ENCODE results near the gene MS4A14.
"Not testable (repeated sequence)": the region's sequence is repeated elsewhere in the genome, so short reads cannot be mapped to it uniquely, and the experiment has no call there.

MS4A14 gene

DNA sequence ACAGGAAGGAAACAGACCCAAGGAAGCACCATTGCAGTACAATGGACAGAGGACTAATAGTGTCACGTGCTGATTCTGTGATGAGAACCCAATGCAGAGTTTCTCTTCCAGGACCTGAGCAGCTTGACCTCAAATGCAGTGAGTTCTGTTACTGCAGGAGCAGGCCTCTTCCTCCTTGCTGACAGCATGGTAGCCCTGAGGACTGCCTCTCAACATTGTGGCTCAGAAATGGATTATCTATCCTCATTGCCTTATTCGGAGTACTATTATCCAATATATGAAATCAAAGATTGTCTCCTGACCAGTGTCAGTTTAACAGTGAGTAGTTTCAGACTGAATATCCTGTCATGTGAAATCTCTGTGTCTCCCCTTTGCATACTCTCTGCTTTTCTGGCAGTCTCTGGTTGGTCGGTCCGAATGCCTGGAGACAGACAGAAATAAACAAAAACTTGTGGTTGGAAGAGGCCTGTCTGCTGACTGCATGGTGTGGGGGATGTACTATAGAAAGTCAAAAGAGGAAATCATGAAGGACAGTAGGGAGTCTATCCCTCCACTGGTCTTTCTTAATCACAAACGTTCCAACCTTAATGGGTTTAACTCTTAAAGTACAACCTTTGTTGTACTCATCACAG is 6.9 kb upstream of the MS4A14 start:
- in situ Hi-C loops (cut with MboI; ENCODE audit: low sequenced_read_pairs): no loop called here

DNA sequence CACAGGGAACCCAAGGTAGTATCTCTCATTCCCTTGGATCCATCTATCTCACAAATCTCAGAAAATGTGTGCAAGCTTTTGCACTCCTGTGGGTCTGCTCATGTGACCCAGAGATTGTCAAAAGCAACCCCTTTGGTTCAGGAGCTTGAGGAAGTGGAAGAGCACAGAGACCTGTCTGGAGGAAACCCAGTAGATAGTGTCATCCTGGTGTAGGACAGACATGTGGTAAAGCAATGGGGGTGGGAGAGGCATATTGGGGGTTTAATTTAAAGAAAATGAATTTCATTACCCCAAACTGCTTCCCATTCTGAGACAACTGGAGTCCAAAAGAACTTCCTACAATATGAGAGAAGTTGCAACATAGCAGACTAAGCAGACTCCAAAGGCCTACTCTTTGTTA is 5.8 kb upstream of the MS4A14 start:
- in situ Hi-C loops (cut with MboI; ENCODE audit: low sequenced_read_pairs): no loop called here

DNA sequence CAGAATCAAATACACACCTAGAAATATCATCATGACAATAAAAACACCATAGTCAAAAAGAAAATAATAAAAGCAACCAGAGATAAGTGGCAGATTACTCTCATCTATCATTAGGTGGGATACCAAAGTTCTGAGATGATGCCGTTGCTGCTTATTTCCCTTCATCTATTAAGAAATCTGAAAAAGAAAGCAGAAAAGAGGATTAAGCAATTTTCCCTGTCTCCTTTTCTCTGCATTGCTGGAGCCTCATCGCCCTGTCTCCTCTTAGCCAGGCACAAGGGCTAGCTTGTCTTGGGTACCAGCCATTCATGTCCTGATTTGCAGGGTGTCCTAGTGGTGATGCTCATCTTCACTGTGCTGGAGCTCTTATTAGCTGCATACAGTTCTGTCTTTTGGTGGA is 3.9 kb upstream of the MS4A14 start:
- in situ Hi-C loops (cut with MboI; ENCODE audit: low sequenced_read_pairs): no loop called here

DNA sequence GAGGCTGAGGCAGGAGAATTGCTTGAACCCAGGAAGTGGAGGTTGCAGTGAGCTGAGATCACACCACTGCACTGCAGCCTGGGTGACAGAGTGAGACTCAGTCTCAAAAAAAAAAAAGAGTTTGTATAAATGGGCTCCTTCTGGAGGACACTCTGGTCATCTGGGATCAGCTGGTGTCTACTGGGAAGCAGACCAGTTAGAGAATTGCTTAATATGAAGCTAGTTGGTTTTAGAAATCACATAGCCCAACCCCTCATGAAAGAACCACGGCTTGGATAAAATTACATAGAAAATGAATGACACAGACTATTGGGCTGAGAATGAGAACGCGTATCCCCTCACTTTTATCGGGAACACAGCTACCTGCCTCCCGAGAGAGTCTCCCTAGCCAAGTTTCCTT is 3.2 kb upstream of the MS4A14 start:
- in situ Hi-C loops (cut with MboI; ENCODE audit: low sequenced_read_pairs): no loop called here

DNA sequence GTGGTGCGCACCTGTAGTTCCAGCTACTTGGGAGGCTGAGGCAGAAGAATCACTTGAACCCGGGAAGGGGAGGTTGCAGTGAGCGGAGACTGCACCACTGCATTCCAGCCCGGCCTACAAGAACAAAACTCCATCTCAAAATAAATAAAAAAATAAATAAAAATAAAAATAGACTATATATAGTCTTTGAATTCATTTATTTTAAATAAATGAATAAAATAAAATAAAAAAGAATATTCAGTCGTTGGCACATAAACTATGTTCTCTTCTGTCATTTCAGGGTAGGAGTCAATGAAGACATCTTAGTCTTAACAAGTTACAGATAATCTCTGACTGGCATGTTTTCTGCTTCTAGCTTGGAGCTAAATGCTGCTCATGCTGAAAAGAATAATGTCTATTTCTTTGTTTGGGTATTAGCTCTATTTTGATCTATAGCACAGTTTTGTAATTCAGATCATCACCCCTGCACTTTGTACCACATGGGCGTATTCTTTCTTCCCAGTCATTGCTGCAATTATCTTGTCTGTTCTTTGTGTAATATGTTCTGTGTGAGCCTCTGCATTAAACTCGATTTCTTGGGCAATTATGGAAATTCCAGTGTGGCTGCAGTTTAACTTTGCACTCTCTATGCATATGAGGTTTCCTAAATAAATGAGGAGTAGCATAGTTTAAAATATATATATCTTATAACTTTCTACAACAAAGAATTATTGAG is 1.4 kb upstream of the MS4A14 start:
- in situ Hi-C loops (cut with MboI; ENCODE audit: low sequenced_read_pairs): no loop called here

DNA sequence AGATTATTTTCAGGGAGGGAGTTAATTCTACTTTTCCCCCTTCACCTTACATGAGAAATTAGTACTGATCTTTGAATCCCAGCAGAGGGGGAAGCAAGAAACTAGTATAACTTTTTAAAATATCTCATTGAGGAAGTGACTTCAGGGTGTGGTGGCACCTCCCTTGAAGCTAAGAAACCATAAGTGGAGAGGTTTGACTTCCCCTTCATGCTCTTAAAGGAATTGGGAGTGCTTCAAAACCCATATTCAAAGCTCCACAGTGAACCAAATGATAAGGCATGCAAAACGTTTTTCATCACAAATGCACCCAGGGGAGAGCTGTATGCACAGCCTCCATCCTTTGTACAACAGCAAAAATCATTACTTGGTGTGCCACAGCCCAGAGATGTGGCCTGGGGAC is 540 bp downstream of the MS4A14 start:
- in situ Hi-C loops (cut with MboI; ENCODE audit: low sequenced_read_pairs): no loop called here

DNA sequence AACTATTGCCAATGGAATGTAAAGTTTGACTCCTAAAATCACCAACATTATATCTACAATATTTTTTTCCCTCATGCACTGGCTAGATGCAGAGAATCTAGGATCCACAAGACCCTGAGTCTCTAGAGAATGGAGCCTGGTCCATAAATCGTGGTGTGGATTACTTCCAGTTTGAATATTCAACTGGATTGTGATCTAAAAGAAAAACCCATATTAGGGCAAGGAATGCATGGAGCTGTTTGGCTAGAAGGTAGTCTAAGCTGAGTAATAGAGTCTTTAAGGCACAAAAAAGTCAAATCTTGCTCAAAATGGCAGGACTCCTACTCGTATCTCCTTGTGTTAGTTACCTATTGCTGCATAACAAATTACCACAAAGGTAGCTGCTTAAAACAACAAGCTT is 23.8 kb downstream of the MS4A14 start:
- in situ Hi-C loops (cut with MboI; ENCODE audit: low sequenced_read_pairs): no loop called here

DNA sequence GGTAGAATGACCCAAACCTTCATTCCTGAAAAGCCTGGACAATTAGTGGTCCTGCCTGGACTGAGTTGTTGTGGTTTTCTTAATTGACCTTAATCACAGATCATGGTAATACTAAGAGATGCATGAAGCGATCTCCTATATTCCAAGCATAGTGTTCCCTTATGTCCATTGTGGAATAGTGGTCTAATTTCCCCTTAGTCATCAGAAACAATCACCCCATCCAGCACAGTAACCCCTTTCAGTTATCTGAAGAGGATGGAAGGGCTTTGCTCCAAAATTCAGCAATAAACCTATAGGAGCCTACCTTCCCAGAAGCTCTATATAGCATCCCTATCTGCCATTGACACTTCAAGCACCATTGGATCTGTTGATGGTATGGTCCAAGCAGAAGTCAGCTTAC is 26.4 kb downstream of the MS4A14 start:
- in situ Hi-C loops (cut with MboI; ENCODE audit: low sequenced_read_pairs): no loop called here

DNA sequence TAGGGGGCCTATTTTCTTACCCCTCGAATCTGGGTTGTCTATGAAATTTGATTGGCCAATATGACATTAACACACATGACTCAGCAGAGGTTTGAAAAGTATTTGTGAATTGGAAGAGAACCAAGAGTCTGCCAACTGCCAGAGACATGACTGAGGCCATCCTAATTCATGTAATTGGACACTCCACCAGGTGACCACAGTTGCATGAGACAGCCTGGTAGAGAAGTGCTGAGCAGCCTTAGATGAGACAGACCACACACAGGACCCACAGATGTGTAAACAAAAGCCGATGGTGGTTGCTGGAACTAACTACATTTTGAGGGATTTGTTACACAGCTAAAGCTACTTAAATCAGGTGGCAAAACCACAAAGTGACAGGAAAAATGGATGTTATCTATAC is 32.3 kb downstream of the MS4A14 start:
- in situ Hi-C loops (cut with MboI; ENCODE audit: low sequenced_read_pairs): no loop called here

DNA sequence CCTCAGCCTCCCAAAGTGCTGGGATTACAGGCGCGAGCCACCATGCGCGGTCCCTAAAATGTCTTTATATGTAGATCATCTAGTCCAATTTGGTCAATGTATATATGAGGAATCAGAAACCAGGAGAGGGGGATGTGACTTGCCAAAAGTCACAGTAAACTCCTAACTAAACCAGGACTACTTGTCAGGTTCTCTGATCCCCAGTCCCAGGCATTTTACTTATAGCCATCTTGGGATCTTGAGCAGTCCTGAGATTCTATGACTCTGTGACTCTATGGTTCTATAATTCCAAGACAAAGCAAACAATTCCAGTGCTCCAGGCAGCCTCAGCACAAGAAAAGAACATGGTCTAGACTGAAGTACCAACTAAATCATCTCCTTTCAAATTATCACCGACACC is 33.0 kb downstream of the MS4A14 start, which contains the start of gene MS4A5:
Gene MS4A5, plus strand, starts transcription at position 301 of the 400 bp plus-strand sequence. CDS start 103 bp downstream, outside the sequence.
- in situ Hi-C loops (cut with MboI; ENCODE audit: low sequenced_read_pairs): no loop called here

DNA sequence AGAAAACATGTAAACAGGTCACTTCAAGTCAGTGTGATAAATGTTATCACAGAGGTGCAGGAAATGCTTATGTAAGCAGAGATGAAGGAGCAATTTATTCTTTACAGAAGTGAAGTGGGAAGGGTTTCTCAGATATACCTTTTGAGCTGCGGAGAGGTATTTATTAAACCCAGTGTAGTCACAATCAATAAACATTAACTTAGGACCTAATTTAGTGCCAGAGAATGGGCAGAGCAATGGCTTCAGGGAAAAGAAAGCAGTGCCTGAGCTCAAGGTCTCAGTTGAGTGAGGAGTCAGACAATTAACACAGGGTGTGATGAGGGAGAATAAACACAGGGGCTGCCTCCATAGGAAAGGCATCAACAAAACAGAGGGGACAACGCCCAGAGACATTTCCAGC is 35.0 kb downstream of the MS4A14 start:
- in situ Hi-C loops (cut with MboI; ENCODE audit: low sequenced_read_pairs): no loop called here

DNA sequence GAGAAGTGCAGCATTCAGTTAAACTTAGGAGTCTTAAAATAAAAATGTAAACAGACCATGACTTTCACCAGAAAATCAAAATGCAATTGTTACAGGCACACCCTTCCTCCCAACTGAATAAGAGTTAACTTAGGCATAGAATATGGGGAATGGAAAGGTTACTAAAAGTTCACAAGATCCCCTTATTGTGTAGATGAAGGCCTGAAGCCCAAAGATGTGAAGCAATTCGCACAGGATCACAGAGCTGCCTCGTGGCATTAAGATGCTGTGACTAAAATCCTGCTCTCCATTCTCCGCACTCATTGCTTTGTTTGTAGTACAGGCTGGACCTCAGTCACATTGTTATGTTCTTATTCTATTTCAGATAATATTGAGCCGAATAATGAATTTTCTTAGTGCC is 37.1 kb downstream of the MS4A14 start:
- in situ Hi-C loops (cut with MboI; ENCODE audit: low sequenced_read_pairs): no loop called here

DNA sequence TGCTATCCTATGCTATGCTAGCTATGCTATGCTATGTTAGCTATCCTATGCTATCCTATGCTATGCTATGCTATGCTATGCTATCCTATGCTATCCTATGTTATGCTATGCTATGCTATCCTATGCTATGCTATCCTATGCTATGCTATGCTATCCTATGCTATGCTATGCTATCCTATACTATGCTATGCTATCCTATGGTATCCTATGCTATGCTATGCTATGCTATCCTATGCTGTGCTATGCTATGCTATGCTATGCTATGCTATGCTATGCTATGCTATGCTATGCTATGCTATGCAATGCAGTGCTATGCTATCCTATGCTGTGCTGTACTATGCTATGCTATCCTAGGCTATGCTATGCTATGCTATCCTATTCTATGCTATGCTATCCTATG is 50.8 kb downstream of the MS4A14 start:
- in situ Hi-C loops (cut with MboI; ENCODE audit: low sequenced_read_pairs): no loop called here

DNA sequence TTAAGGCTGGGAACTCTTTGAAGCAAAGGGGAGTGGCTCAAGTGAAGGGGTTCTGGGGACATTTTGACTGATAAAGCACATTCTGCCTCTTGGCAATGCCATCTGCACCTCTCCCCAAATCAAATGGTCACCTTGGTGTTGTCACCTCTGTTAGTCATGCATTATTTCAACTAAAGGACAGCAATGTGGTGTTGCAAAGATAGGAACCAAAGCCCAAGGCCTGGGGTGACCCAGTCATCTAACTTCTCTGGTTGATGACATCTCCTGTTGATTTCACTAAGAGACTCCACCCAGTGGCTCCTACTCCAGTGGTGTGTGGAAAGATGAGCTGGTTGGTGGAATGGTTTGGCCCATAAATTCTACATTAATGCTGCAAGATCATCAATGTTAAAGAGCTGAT is 51.6 kb downstream of the MS4A14 start:
- in situ Hi-C loops (cut with MboI; ENCODE audit: low sequenced_read_pairs): no loop called here

DNA sequence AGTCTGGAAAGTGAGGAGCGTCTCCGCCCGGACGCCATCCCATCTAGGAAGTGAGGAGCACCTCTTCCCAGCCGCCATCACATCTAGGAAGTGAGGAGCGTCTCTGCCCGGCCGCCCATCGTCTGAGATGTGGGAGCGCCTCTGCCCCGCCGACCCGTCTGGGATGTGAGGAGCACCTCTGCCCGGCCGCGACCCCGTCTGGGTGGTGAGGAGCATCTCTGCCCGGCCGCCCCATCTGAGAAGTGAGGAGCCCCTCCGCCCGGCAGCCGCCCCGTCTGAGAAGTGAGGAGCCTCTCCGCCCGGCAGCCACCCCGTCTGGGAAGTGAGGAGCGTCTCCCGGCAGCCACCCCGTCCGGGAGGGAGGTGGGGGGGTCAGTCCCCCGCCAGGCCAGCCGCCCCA is 54.9 kb downstream of the MS4A14 start:
- in situ Hi-C loops (cut with MboI; ENCODE audit: low sequenced_read_pairs): not testable (repeated sequence)

DNA sequence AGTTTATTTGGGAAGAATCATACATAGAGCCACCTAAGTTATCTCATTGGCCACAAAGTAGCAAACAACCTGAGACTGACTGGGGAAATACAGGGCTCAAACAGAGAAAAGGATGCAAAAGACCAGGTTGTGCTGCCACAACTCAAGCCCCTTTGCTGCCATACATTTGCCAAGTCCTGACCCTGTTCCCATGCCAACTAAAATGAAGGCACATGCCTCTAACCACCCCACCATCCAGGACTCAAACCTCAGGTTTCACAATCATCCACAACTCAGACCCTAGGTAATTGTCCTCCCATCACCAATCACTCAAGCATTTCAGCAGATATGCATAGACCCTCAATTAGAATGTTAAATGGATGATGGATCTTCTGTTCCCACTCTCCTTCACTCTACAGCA is 58.0 kb downstream of the MS4A14 start:
- in situ Hi-C loops (cut with MboI; ENCODE audit: low sequenced_read_pairs): no loop called here

DNA sequence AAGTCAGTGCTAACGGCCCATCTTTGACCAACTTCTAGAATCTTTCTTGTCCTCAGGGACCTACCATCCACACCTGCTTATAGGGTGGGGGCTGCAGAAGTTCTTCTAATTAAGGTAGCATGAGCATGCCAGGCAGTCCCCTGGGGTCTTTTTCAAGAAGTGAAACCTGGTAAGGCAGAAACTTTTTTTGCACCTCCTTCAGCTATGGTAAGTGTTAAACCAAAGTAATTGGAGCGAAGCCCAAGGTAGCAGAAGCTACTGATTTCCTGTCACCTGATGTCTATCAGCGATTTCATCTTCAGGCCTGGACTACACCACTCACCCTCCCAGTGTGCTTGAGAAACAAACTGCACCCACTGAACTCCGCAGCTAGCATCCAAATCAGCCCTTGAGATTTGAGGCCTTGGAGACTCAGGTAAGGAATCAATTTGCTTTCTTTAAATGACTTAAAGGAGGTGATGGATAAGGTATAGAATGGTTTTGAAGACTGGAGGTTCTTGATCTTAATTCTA is 59.3 kb downstream of the MS4A14 start, which contains the start of gene MS4A1:
Gene MS4A1, plus strand, starts transcription at position 317 of the 512 bp plus-strand sequence. CDS start 6,528 bp downstream, outside the sequence.
- in situ Hi-C loops (cut with MboI; ENCODE audit: low sequenced_read_pairs): no loop called here

DNA sequence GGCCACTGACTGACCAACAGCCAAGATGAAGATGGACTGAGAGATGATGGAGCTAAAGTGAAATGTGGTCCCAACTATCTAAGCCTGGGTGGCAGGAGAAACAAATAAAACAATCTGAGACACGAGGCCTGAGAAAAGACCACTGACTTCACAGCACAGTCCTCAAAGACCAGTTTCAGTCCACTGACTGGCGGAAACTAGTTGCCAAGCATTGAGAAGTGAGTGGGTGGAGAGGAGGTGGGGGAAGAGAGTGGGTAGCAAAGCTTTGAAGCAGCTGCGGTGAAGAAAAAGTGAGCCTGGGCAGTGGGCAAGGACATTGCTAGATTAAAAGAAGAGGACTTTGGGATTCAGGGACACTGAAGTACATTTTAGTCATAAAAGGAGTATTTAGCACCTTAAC is 61.3 kb downstream of the MS4A14 start:
- in situ Hi-C loops (cut with MboI; ENCODE audit: low sequenced_read_pairs): no loop called here

DNA sequence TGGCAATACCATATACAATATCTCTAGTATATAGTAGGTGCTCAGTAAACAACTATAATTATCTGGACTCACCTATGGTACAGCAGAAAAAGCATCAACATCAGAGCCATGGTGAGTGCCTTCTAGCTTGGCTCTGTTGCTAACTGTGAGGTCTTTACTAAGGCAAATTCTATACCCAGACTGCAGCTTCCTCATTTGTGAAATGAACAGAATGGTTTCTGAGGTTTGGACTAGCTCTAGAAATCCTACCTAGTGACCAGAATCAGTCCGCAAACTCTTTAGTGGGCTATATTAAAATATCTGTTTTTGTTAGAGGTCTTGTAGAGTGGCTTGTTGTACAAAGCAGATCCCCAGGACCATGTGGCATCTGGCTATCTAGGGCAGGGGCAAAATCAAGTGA is 63.1 kb downstream of the MS4A14 start:
- in situ Hi-C loops (cut with MboI; ENCODE audit: low sequenced_read_pairs): no loop called here

Data from hTERT RPE-1 (cell line).